GM12864 (cell line): ENCODE data around the gene MED29.

Experiments used
- DNase-seq: peaks from one replicate; pipeline ENCODE4 v3.0.0-alpha.2; 2011; ENCODE audit warnings: low read depth
- H3K4me3 ChIP-seq: 2 replicates; pipeline ENCODE4 v1.5.1; 2011; ENCODE audit warnings: mild to moderate bottlenecking, low read depth, low read length, control low read depth
- CTCF ChIP-seq: IDR thresholded peaks from 2 replicates; pipeline ENCODE4 v1.5.1; 2011; ENCODE audit warnings: low read depth, mild to moderate bottlenecking, moderate library complexity, low read length, control low read depth, inconsistent platforms; ENCODE audit errors: missing control alignments

The MED29 gene

GRCh38 chr19:39349326-39349725, 41.9 kb upstream of the MED29 start:
- no peak for DNase-seq
- TF ChIP-seq CTCF: no peak
- H3K4me3 ChIP-seq: no peak overlapping the region

GRCh38 chr19:39350156-39350555, 41.0 kb upstream of the MED29 start:
- TF ChIP-seq CTCF: no peak
- no peak overlapping the region for H3K4me3 ChIP-seq
- no peak for DNase-seq

DNA sequence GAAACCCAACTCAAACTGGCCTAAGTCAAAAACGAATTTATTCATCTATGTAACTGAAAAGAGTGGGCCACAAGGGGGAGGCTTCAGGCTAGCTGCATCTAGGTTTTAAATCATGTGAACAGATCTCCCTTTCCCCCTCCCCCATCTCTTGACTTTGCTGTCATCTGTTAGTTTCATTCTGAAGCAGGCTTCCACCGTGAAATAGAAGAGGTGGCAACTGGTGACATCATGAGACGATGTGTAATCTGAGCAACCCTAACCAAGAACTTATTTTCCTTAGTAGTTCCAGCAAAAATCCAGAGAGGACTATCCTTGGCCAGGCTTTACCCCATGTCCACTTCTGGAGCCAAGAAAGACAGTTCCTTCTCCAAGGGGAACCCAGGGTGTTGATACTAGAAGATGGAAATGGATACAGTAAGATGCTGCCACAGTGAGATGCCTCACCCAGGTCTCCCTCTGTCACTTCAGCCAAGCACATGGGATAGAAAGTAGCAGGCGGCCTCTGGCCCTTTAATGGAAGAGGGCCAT, 39.6 kb upstream of the MED29 start:
- peak; percentile 70 for DNase-seq

DNA sequence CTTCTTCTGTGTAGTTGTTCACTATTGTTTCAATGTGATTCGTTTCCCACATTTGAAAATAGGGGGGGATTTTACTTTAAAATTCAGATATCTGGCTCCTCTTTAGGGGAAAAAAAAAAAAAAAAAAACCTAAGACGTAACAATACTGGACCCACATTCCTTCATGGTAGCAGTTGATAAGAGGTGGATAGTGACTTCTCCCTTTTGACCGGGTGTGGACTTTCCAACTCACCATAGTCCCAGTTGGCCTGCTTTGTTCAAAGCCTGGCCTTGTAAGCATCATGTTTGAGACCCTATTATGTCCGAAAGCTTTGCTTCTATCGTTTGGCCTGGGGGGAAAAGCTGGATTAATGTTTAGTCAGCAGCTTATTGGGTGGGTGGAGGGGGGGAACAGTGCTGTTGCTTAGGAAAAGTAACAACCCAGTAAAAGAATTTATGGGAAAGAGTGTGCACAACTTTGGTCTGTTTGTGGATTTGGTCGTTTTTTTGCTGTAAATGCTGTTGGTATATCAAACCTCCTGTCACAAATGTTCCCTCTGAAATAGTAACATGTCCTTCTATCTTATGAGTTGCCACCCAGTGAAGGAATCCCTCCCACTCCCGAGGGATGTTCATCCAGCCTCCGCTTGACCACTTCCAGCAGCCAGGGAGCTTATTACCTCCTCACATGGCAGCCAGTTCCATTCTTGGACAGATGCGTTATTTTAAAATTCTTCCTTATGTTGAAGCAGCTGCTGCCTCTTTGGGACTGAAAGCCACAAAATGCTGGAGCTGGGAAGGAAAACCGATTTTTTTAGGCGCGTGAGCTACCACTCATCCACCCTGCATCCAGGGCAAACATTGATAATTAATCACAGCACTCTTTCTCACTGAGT, 38.6 kb upstream of the MED29 start:
- TF ChIP-seq CTCF: no peak
- DNase-seq: no peak
- no peak overlapping the region for H3K4me3 ChIP-seq

More for the DNA sequence above, 39.6 kb upstream of the MED29 start:
- H3K4me3 ChIP-seq: no peak overlapping the region
- TF ChIP-seq CTCF: peak; percentile 37

DNA sequence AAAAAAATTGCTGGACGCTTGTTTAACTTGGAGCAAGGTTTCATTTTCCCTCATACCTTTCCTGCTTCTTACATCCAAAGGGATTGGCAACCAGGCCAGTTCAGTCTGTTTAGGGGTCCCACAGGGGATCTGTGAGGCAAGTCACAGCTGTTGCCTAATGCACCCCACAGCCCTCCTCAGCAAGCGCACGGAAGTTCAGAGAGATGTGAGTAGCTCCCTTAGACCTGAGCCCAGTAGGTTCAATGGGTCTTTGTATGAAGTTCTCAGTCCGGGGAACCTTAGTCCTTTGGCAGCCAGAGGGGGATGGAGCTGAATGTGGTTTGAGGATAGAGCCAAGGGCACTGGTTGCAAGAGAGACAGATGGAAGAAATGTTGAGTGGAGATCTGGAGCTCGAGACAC, 35.9 kb upstream of the MED29 start:
- no peak for DNase-seq
- TF ChIP-seq CTCF: no peak
- H3K4me3 ChIP-seq: no peak overlapping the region

DNA sequence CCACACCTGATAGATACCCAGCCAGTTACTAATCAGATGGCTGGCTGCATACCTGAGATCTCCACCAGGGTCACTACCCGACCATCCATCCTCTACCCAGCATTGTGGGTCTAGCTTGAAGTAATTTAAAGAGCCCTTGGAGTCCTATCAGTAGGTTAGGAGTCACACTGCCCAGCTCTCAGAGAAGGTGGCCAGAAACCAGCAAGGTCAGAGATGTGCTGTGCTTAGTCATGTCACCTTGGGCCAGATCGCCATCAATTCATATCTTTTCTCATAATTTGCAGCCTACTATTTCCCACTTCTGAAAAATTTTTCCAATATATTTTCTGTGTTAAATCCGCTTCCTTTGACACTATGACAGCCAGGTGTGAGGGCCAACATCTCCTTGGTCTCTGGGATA, 35.1 kb upstream of the MED29 start:
- no peak for DNase-seq
- H3K4me3 ChIP-seq: no peak overlapping the region
- TF ChIP-seq CTCF: no peak

GRCh38 chr19:39356647-39357046, 34.5 kb upstream of the MED29 start:
- H3K4me3 ChIP-seq: no peak overlapping the region
- DNase-seq: no peak
- TF ChIP-seq CTCF: no peak
